Sigmoid colon (tissue), 7 donors: ENCODE data around the gene SERPINF2. TPM values are rescaled to one million over a fixed set of nuclear protein-coding genes. Genes with fewer than 3 reads are reported as not detected.
A peak's percentile ranks its signal among the peaks of the same experiment; 100 is the strongest.

ENCODE experiments used
- DNase-seq: peaks from one replicate; pipeline ENCODE4 v3.0.0-alpha.2; 2019
- H3K27ac ChIP-seq, 4 donors: fragments of 200-600 bp; sonication (generic); one replicate each; pipeline ENCODE4 v1.5.1; 2016 to 2019; ENCODE audit warnings: mild to moderate bottlenecking in 1 of 4
- H3K27me3 ChIP-seq, 3 donors: fragments of 200-600 bp; sonication (generic); one replicate each; pipeline ENCODE4 v1.5.1; 2019; ENCODE audit warnings: mild to moderate bottlenecking in 1 of 3
- H3K36me3 ChIP-seq, 4 donors: fragments of 200-600 bp; sonication (generic); one replicate each; pipeline ENCODE4 v1.5.1; 2016 to 2019
- H3K4me1 ChIP-seq, 4 donors: fragments of 200-600 bp; sonication (generic); one replicate each; pipeline ENCODE4 v1.5.1; 2017 to 2019
- H3K4me3 ChIP-seq, 4 donors: fragments of 200-600 bp; sonication (generic); one replicate each; pipeline ENCODE4 v1.5.1; 2017 to 2019; ENCODE audit warnings: mild to moderate bottlenecking in 2 of 4, moderate library complexity in 1 of 4
- H3K9me3 ChIP-seq, 4 donors: fragments of 200-600 bp in 3 of 4; sonication (generic) in 3 of 4; one replicate each; pipeline versions ENCODE4 v1.5.1 to v1.6.1; 2013 to 2019
- CTCF ChIP-seq, 4 experiments: fragments of 450-650 bp in 3 of 4; fragments of 200-600 bp in 1 of 4; IDR thresholded peaks; one replicate each; pipeline ENCODE4 v1.5.1; 2016 to 2019; ENCODE audit warnings: antibody characterized with exemption in 4 of 4, mild to moderate bottlenecking in 3 of 4, moderate library complexity in 2 of 4
- EP300 ChIP-seq, 4 donors: sonication (generic); formaldehyde crosslinking; IDR thresholded peaks; one replicate each; pipeline ENCODE4 v1.6.1; 2017; ENCODE audit warnings: antibody characterized with exemption in 4 of 4
- POLR2A ChIP-seq, 2 donors: fragments of 450-650 bp; IDR thresholded peaks; one replicate each; pipeline ENCODE4 v1.6.1; 2016; ENCODE audit warnings: antibody characterized with exemption in 2 of 2, mild to moderate bottlenecking in 2 of 2, moderate library complexity in 2 of 2
- POLR2AphosphoS5 ChIP-seq, 4 donors: sonication (generic); formaldehyde crosslinking; IDR thresholded peaks; one replicate each; pipeline ENCODE4 v1.6.1; 2017; ENCODE audit warnings: antibody characterized with exemption in 4 of 4
- WGBS, 2 donors: extraction: QIAGEN DNeasy Blood & Tissue Kit; methylation state at CpG; one replicate each; pipeline ENCODE4 v1.1.7; 2013; 5-methylcytosine and 5-hydroxymethylcytosine counted together
- intact Hi-C: fragments of 100-400 bp; cut with DNase I; formaldehyde crosslinking; loops from one replicate; pipeline ENCODE4 v1.15.1; 2023
- polyA plus RNA-seq, 3 donors: library from polyadenylated mRNA; stranded (reverse); fragments of 200-250 nt; gene quantifications; one replicate each; pipeline ENCODE4 v1.2.3, GENCODE V29; 2013
- total RNA-seq, 4 donors: library from RNA; depleted of rRNA; stranded (reverse); fragments of >200 nt; gene quantifications; one replicate each; pipeline ENCODE4 v1.1.0, GENCODE V29; 2016
- donor health status: healthy with polysubstance abuse.
- donor health status: Bipolar disorder and iron deficiency.
- donor health status: healthy.

SERPINF2 gene
- total and polyA plus RNA-seq, 7 donors: 0.69 to 12.9 (median 3.8) TPM

- Histone ChIP-seq H3K4me1 (peaks cover 0 to 39% (median 30%) of the 10 kb centered on the region in 4 donors), H3K4me3 (no peak overlapping the region), H3K27ac (no peak overlapping the region), H3K9me3 (no peaks in the 10 kb centered on the region), H3K27me3 (no peaks in the 10 kb centered on the region), H3K36me3 (peaks cover 17 to 63% (median 31%) of the 10 kb centered on the region in 4 donors)
- no peak for DNase-seq
- 68 to 78% methylated on average over 11 of the region's 11 CpGs for WGBS, 2 donors
- intact Hi-C loops: no loop called here
- TF ChIP-seq EP300 (IDR thresholded peaks at IDR 0.05) (no peak), POLR2AphosphoS5 (IDR thresholded peaks at IDR 0.05) (no peak), CTCF (IDR thresholded peaks at IDR 0.05) (no peak), POLR2A (IDR thresholded peaks at IDR 0.05) (no peak)
Observed at GRCh38 chr17:1732833-1733321, 9.8 kb upstream of the SERPINF2 start.

DNA sequence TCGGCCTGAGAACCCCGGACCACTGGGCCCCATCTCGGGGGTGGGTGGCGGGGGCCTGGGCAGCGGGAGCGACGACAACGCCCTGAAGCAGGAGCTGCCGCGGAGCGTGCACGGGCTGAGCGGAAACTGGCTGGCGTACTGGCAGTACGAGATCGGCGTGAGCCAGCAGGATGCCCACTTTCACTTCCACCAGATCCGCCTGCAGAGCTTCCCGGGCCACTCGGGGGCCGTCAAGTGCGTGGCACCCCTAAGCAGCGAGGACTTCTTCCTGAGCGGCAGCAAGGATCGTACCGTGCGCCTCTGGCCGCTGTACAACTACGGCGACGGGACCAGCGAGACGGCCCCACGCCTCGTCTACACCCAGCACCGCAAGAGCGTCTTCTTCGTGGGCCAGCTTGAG lies 8.9 kb upstream of the SERPINF2 start:
- no peaks in the 10 kb centered on the region for H3K27me3 ChIP-seq
- TF ChIP-seq CTCF (IDR thresholded peaks at IDR 0.05) (no peak), POLR2AphosphoS5 (IDR thresholded peaks at IDR 0.05) (no peak), EP300 (IDR thresholded peaks at IDR 0.05) (no peak), POLR2A (IDR thresholded peaks at IDR 0.05) (no peak)
- H3K9me3 ChIP-seq: no peaks in the 10 kb centered on the region
- WGBS, 2 donors: 95% methylated on average over 38 of the region's 38 CpGs
- DNase-seq: no peak
- H3K4me1 ChIP-seq: peaks cover 0 to 35% (median 30%) of the 10 kb centered on the region in 4 donors
- intact Hi-C loops: no loop called here
- no peak overlapping the region for H3K27ac ChIP-seq
- no peak overlapping the region for H3K4me3 ChIP-seq
- H3K36me3 ChIP-seq: peaks cover 21 to 60% (median 24%) of the 10 kb centered on the region in 4 donors

- H3K36me3 ChIP-seq: peaks cover 21 to 60% (median 24%) of the 10 kb centered on the region in 4 donors
- 96 to 97% methylated on average over 10 of the region's 10 CpGs for WGBS, 2 donors
- intact Hi-C loops: no loop called here
Observed at GRCh38 chr17:1735418-1735817, 7.3 kb upstream of the SERPINF2 start.

DNA sequence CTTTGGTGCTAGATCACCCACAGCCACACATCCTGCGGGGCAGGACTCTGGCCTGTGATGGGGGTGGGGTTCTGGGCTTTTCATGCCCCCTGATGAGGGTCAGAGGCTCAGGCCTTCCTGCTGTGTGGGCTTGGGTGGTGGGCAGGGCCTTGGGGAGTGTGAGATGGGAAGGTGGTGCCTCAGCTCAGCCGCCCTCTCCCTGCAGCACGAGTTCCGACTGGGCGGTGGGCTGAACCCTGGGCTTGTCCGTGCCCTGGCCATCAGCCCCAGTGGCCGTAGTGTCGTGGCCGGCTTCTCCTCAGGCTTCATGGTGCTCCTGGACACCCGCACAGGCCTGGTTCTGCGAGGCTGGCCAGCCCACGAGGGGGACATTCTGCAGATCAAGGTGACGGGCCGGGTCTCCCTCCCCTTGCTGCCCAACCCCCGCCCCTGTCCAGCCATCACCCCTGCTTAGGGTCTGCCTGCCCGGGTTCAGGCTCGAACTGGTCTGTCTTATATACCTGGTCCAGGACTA lies 6.8 kb upstream of the SERPINF2 start:
- intact Hi-C loops: no loop called here
- 92 to 95% methylated on average over 17 of the region's 17 CpGs for WGBS, 2 donors
- H3K27ac ChIP-seq: peak overlapping the region in 1 of 4 donors; percentile 4
- H3K27me3 ChIP-seq: no peaks in the 10 kb centered on the region
- H3K4me3 ChIP-seq: no peak overlapping the region
- H3K36me3 ChIP-seq: peaks cover 21 to 60% (median 24%) of the 10 kb centered on the region in 4 donors
- H3K4me1 ChIP-seq: peaks cover 0 to 20% (median 15%) of the 10 kb centered on the region in 4 donors
- no peak for TF ChIP-seq EP300 (IDR thresholded peaks at IDR 0.05)
- no peak for TF ChIP-seq POLR2A (IDR thresholded peaks at IDR 0.05)
- TF ChIP-seq POLR2AphosphoS5 (IDR thresholded peaks at IDR 0.05): no peak
- TF ChIP-seq CTCF (IDR thresholded peaks at IDR 0.05): no peak
- DNase-seq: no peak
- H3K9me3 ChIP-seq: no peaks in the 10 kb centered on the region

More at GRCh38 chr17:1735418-1735817, 7.3 kb upstream of the SERPINF2 start:
- no peaks in the 10 kb centered on the region for H3K9me3 ChIP-seq
- no peaks in the 10 kb centered on the region for H3K27me3 ChIP-seq
- no peak for TF ChIP-seq POLR2AphosphoS5 (IDR thresholded peaks at IDR 0.05)
- no peak for TF ChIP-seq CTCF (IDR thresholded peaks at IDR 0.05)
- TF ChIP-seq EP300 (IDR thresholded peaks at IDR 0.05): no peak
- TF ChIP-seq POLR2A (IDR thresholded peaks at IDR 0.05): no peak
- no peak overlapping the region for H3K4me3 ChIP-seq
- no peak overlapping the region for H3K27ac ChIP-seq
- peaks cover 0 to 25% (median 19%) of the 10 kb centered on the region in 4 donors for H3K4me1 ChIP-seq
- no peak for DNase-seq
